ENCODE data around the gene CCDC85C. TPM values are rescaled to one million over a fixed set of nuclear protein-coding genes. Genes with fewer than 3 reads are reported as not detected.

CCDC85C gene
- total RNA-seq, 1 experiment from 2014 or later: 33.2 TPM

DNA sequence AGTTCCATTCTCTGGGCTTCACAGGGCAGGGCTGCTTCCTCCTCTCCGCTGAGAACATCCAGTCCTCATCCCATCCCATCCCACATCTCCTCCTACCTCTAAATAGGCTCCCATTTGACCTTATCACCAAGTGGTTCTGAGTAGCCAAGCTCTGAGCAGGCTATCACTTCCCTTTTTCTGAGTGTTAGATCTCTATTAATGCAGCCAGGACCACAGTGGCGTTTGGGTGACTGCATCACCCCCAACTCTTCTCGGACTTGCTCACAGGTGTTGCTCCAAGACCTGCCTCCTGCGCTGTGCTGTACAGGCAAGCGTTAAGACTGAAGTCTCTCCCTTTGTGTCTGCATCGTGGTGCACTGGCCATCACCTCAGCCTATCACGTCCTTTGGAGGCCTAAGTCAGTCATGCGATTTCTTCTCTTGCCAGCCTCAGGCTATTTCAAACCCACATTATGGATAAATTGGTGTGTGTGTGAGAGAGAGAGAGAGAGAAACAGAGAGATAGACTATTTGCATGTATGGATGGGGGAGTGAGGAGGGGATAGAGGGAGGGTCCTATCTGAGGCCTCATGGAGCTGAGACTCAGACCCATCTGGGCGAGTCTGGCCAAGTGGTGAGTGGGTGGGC lies 28.5 kb upstream of the CCDC85C start:
- no peak overlapping the region for H3K56ac ChIP-seq (ENCODE audit: insufficient read length, low read depth, low read length)
- no peak overlapping the region for H4K91ac ChIP-seq (ENCODE audit: insufficient read length, low read depth, low read length)
- H2BK5ac ChIP-seq (ENCODE audit: insufficient read length, low read length): no peak overlapping the region
- no peak overlapping the region for H2BK120ac ChIP-seq (ENCODE audit: low read depth, low read length, poor library complexity, severe bottlenecking)
- H3K27me3 ChIP-seq (ENCODE audit: insufficient read depth, low read length): no peaks in the 10 kb centered on the region
- Mint-ChIP-seq H3K4me1 (peaks cover 6 to 18% of the 10 kb centered on the region in 2 experiments), H3K27me3 (ENCODE audit: low read depth) (peaks cover 12% of the 10 kb centered on the region), H3K4me3 (no peak overlapping the region), H3K9me3 (no peaks in the 10 kb centered on the region), H3K27ac (no peak overlapping the region), H3K36me3 (ENCODE audit: insufficient read depth in 1 of 3, low read depth in 3 of 3) (no peaks in the 10 kb centered on the region)
- no peak overlapping the region for H3K23ac ChIP-seq (ENCODE audit: insufficient read length, low read depth, low read length)
- no peak overlapping the region for H4K5ac ChIP-seq (ENCODE audit: insufficient read length, low read depth, low read length)
- H3K79me1 ChIP-seq (ENCODE audit: insufficient read depth, low read depth, low read length, poor library complexity, severe bottlenecking): no peaks in the 10 kb centered on the region
- H3K9me3 ChIP-seq (ENCODE audit: control insufficient read depth, low read depth, low read length): no peaks in the 10 kb centered on the region
- H3K14ac ChIP-seq (ENCODE audit: insufficient read depth, low read length): no peak overlapping the region
- no peaks in the 10 kb centered on the region for H3K79me2 ChIP-seq (ENCODE audit: insufficient read depth, low read length)
- no peak overlapping the region for H3K9ac ChIP-seq (ENCODE audit: extremely low read depth, insufficient read length, low read length)
- no peak overlapping the region for H2BK15ac ChIP-seq (ENCODE audit: low read depth, low read length)
- no peak overlapping the region for H2BK12ac ChIP-seq (ENCODE audit: insufficient read length, low read depth, low read length)
- H3T11ph ChIP-seq (ENCODE audit: low read length): no peak overlapping the region
- H4K8ac ChIP-seq (replicated peaks; ENCODE audit: insufficient read length, low read depth, low read length): no peak overlapping the region
- no peak overlapping the region for H3K18ac ChIP-seq (ENCODE audit: insufficient read length, low read depth, low read length)
- H3K4me1 ChIP-seq (ENCODE audit: insufficient read depth, low read length): no peaks in the 10 kb centered on the region
- H3K27ac ChIP-seq (ENCODE audit: insufficient read length, low read depth, low read length): no peak overlapping the region
- no CpG with 5 or more reads among the region's 9 CpGs for WGBS (ENCODE audit: extremely low coverage, insufficient read length, low lambda C conversion rate)
- no peaks in the 10 kb centered on the region for H4K20me1 ChIP-seq (ENCODE audit: control insufficient read depth, insufficient read depth, insufficient read length)
- H2AFZ ChIP-seq (ENCODE audit: low read length): no peak overlapping the region
- TF ChIP-seq, protein P1, sequence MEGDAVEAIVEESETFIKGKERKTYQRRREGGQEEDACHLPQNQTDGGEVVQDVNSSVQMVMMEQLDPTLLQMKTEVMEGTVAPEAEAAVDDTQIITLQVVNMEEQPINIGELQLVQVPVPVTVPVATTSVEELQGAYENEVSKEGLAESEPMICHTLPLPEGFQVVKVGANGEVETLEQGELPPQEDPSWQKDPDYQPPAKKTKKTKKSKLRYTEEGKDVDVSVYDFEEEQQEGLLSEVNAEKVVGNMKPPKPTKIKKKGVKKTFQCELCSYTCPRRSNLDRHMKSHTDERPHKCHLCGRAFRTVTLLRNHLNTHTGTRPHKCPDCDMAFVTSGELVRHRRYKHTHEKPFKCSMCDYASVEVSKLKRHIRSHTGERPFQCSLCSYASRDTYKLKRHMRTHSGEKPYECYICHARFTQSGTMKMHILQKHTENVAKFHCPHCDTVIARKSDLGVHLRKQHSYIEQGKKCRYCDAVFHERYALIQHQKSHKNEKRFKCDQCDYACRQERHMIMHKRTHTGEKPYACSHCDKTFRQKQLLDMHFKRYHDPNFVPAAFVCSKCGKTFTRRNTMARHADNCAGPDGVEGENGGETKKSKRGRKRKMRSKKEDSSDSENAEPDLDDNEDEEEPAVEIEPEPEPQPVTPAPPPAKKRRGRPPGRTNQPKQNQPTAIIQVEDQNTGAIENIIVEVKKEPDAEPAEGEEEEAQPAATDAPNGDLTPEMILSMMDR (conservative IDR thresholded peaks at IDR 0.05): no peak
- H3K23me2 ChIP-seq (ENCODE audit: insufficient read length, low read depth, low read length, poor library complexity, severe bottlenecking): no peaks in the 10 kb centered on the region
- H3K4ac ChIP-seq (ENCODE audit: low read depth, low read length): no peak overlapping the region
- no peak for DNase-seq
- no peak overlapping the region for H2BK20ac ChIP-seq (ENCODE audit: low read depth, low read length, poor library complexity, severe bottlenecking)
- no peak overlapping the region for H3K4me2 ChIP-seq (ENCODE audit: insufficient read depth, insufficient read length, low read length)
- H2AK5ac ChIP-seq (ENCODE audit: insufficient read length, low read length): no peak overlapping the region
